HG02840 (cell line): ENCODE measurements around the gene PSME2.

Experiments used
- ATAC-seq: cut with Tn5 transposase; IDR thresholded peaks from one replicate; pipeline ENCODE4 v1.9.1; 2021; ENCODE audit warnings: mild to moderate bottlenecking, moderate library complexity, moderate number of reproducible peaks; ENCODE audit not compliant: unreplicated experiment, low FRiP score

Gene PSME2

GRCh38 chr14:24096545-24097181 lies 49.7 kb downstream of the PSME2 start:
- ATAC-seq: no peak

GRCh38 chr14:24095271-24096068 lies 50.9 kb downstream of the PSME2 start:
- peak; percentile 43 for ATAC-seq

GRCh38 chr14:24094841-24095270 lies 51.6 kb downstream of the PSME2 start:
- ATAC-seq: peak; percentile 3

DNA sequence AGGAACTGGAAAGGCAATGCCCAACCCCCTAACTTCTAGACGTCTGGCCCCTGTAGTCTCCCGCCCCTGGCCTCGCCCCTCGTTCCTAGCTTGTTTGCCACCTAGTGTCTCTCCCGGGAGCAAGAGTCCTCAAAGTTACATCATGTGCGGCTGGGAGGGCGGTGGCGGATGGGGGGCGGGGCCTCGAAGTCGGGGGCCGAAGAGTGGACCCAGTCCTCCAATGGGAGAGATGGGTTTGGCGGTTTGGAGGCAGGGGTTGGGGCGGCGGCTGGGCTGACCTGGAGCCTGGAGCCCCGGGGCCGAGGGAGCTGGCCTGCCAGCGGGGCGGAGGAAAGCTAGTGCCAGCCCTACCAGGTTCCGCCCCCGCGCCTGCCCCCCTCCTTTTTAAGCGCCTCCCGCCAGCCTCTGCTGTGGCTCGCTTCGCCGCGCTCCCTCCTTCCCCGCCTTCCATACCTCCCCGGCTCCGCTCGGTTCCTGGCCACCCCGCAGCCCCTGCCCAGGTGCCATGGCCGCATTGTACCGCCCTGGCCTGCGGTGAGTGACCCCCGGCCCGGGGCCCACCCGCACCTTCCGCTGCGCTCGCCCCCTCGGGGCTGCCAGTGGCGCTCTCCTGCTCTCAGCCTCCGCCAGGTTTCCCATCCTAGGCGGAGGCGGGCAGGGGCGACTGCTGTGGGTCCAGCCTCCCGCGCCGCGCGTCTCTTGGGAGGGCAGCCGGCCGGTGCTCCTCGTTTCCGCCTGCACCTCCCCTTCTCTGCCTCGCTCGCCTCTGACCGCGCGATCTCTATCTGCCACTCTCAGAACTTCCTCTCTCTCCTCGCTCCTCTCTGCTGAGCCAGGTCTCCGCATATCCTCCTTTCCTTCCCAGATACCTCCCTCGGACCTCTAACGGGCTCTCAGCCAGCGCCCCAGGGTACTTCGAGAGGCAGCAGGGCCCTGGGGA lies 52.2 kb downstream of the PSME2 start, which contains the start of gene PCK2:
PCK2 (plus strand) TSS at position 411 of the 940 bp plus-strand sequence; CDS start at position 506, 95 bp downstream.
- peak; percentile 34 for ATAC-seq
